ENCODE data around the gene TFG. TPM values are rescaled to one million over a fixed set of nuclear protein-coding genes. Genes with fewer than 3 reads are reported as not detected.

TFG gene
- total and polyA plus RNA-seq, 2 donors: 64.7 to 101 TPM

DNA sequence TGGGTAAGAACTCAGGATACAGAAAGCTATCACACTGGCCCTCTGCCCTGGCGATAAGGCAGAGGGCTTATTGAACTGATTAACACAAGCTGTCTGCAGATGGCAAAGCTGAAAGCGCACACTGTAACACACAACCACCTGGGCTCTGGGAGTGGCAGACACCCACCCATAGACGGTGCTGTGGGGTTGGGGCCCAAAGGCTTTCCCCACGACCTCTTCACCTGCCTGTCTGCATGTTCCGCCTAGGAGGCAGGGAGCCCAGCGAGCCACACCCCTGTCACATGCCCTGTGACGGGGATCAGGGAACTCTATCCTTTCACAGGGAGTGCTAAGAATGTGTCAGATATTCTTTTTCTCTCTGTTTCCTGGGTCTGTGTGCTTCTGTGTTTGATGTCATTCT lies 12.1 kb upstream of the TFG start:
- DNase-seq (ENCODE audit: extremely low spot score): no peak
- Histone ChIP-seq H3K36me3 (ENCODE audit: insufficient read depth) (no peaks in the 10 kb centered on the region), H3K4me1 (ENCODE audit: insufficient read depth) (no peaks in the 10 kb centered on the region), H3K4me3 (ENCODE audit: low read depth, low read length) (no peak overlapping the region), H3K27ac (ENCODE audit: low read depth) (no peak overlapping the region)
- 73% methylated on average over 7 of the region's 7 CpGs for WGBS

DNA sequence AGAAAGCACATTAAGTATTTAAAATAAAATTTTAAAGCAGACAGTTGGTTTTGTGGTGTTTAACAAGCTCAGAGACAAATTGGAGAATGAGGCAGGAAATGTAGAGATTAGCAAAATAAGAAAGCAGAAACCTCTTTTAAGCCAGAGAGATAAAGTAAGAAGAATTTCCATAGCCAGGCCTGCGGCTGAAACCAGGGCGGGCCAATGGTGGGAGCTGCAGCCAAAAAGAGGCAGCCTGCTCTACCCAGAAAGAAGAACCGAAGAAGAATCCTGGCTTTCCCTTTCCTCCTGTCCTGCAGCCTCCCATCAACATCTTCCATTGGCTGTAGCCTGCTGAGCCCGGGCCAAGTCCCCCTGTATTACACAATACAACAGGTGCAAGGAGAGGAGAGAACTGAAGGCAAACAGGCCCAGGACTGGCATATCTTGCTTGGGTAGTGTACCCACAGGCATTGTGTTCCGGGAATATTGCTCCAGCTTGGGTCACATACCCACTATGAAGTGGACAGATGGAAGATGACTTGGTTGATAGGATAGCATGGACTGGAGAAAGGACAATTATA lies 11.5 kb upstream of the TFG start:
- no peaks in the 10 kb centered on the region for H3K36me3 ChIP-seq (ENCODE audit: insufficient read depth)
- H3K4me3 ChIP-seq (ENCODE audit: low read depth, low read length): no peak overlapping the region
- no peaks in the 10 kb centered on the region for H3K4me1 ChIP-seq (ENCODE audit: insufficient read depth)
- DNase-seq (ENCODE audit: extremely low spot score): no peak
- H3K27ac ChIP-seq (ENCODE audit: low read depth): no peak overlapping the region
- 66% methylated on average over 5 of the region's 5 CpGs for WGBS

DNA sequence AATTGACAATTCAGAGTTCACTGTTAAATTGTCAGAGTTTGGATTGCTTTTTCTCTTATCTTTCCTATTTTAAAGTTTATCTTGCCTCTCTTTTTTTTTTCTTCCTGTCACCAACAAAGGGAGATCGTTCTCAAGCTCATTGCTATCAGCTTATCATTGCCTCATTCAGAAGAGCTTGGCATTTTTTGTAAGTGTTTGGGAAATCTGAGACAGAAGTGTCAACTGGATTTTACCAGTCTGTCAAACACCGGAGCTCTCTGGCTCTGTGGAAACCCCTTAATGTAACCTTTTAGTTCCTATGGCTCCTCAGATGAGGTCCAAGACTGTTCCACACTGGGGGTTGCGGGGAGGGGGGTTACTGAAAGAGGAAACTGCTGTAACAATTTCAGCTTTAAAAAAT lies 10.6 kb upstream of the TFG start:
- Histone ChIP-seq H3K4me1 (ENCODE audit: insufficient read depth) (no peaks in the 10 kb centered on the region), H3K4me3 (ENCODE audit: low read depth, low read length) (no peak overlapping the region), H3K27ac (ENCODE audit: low read depth) (no peak overlapping the region), H3K36me3 (ENCODE audit: insufficient read depth) (no peaks in the 10 kb centered on the region)
- no peak for DNase-seq (ENCODE audit: extremely low spot score)
- 29% methylated on average over 3 of the region's 3 CpGs for WGBS

DNA sequence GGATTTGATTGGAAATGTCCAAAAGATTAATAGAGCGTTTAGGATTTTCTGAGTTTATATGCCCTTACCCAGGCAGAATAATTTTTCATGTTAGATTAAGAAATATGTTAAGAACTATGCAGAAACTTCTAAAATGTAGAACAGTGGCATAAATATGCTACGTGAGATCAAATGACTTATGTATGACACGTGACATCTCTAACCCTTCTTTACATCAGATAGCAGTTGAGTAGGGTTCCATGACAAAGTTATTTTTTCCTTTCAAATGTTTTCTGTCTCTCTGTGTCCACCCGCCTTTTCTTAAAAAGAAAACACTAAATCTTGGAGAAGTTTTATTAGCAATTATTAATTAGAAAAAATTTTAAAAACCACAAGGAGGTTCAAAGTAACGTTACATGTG lies 8.6 kb upstream of the TFG start:
- no peak for DNase-seq (ENCODE audit: extremely low spot score)
- H3K4me1 ChIP-seq (ENCODE audit: insufficient read depth): no peaks in the 10 kb centered on the region
- 80% methylated on average over 5 of the region's 5 CpGs for WGBS
- H3K27ac ChIP-seq (ENCODE audit: low read depth): no peak overlapping the region
- H3K4me3 ChIP-seq (ENCODE audit: low read depth, low read length): no peak overlapping the region
- H3K36me3 ChIP-seq (ENCODE audit: insufficient read depth): no peaks in the 10 kb centered on the region

DNA sequence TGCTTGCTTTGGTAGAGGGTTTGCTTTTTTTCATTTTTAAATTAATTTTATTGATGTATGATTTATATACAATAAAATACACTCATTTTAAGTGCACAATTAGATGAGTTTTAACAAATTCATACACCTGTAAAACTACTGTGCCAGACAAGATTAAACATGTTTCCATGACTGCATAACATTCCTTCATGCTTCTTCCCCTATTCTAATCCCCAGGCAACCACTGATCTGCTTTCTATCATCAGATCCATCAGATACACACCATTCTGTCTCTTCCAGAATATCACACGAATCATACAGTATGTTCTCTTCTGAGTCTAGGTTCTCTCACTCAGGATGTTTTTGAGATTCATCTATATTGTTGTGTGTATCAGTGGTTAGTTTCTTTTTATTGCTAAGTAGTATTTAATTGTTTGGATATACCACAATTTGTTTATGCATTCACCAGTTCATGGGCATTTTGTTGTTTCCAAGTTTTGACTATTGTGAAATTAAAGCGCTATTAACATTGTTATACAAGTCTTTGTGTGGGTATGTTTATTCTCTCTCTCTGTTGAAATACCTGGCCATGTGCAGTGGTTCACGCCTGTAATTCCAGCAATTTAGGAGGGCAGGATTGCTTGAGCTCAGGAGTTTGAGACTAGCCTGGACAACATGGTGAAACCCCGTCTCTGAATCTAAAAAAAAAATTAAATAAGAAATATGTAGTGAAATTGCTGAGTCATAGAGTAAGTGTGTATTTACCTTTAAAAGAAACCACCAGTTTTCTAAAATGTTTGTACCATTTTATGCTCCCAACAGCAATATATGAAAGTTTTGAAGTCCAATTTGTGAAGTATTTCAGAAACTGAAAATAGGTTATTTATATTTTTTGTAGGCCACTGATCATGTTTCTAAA lies 7.0 kb upstream of the TFG start:
- H3K4me3 ChIP-seq (ENCODE audit: low read depth, low read length): no peak overlapping the region

DNA sequence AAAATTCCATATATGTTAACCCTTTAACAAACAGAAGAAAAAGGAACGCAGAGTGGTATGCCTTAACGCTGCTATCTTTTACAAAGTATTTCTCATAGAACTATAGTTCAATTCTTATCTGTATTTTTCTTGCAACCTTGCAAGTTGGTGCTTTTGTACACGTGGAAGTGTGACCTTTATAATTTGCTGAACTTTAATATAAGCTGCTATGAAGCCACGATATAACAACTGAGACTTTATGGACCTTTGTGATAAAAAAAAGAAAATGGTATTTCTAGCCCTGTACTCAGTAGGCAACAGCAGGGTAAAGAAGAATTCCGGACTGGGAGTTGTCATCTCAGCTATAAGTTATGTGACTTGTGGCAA lies 6.3 kb upstream of the TFG start:
- no peaks in the 10 kb centered on the region for H3K4me1 ChIP-seq (ENCODE audit: insufficient read depth)
- no peak overlapping the region for H3K27ac ChIP-seq (ENCODE audit: low read depth)
- H3K4me3 ChIP-seq (ENCODE audit: low read depth, low read length): no peak overlapping the region
- 78% methylated on average over 5 of the region's 5 CpGs for whole genome bisulfite sequencing
- DNase-seq (ENCODE audit: extremely low spot score): no peak
- no peaks in the 10 kb centered on the region for H3K36me3 ChIP-seq (ENCODE audit: insufficient read depth)

More for the DNA sequence above, 7.0 kb upstream of the TFG start:
- no peaks in the 10 kb centered on the region for H3K36me3 ChIP-seq (ENCODE audit: insufficient read depth)
- WGBS: 70% methylated on average over 4 of the region's 4 CpGs
- H3K4me1 ChIP-seq (ENCODE audit: insufficient read depth): no peaks in the 10 kb centered on the region
- no peak overlapping the region for H3K27ac ChIP-seq (ENCODE audit: low read depth)
- DNase-seq (ENCODE audit: extremely low spot score): no peak

DNA sequence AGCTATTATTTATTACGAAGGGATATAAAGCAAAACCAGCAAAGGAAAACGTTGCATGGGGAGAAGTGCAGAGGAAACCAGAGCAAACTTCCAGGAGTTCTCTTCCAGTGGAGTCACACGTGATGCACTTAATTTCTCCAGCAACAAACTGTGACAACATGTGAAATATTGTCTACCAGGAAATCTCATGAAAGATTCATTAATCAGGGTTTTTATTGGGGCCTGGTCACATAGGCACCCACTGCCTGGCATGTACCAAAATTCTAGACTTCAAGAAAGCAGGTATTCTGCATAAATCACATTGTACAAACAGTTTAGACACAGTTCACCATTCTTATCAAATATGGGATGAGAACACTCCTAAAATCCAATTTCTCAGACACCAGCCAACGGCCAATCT lies 5.4 kb upstream of the TFG start:
- Histone ChIP-seq H3K4me1 (ENCODE audit: insufficient read depth) (no peaks in the 10 kb centered on the region), H3K36me3 (ENCODE audit: insufficient read depth) (no peaks in the 10 kb centered on the region), H3K27ac (ENCODE audit: low read depth) (no peak overlapping the region), H3K4me3 (ENCODE audit: low read depth, low read length) (no peak overlapping the region)
- no peak for DNase-seq (ENCODE audit: extremely low spot score)
- WGBS: 64% methylated on average over 4 of the region's 4 CpGs

DNA sequence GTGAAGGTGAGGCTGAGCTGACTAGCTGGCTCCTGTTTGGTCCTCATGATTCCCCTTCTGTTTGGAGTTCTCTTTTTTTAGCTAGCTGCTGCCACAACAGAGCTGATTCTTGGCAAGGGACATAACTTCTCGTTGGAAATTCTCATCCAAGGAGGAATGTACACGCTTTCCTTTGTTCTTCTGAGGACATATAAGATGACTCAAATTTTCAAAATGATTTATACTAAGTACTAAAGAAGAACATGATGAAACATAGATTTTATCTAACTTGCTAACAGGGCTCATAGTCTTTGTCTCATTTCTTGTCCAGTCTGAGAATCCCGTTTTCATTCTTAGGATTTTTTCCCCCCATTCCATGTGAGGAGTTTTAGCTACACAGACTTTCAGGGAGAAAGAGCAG lies 2.9 kb upstream of the TFG start:
- Histone ChIP-seq H3K4me1 (ENCODE audit: insufficient read depth) (no peaks in the 10 kb centered on the region), H3K27ac (ENCODE audit: low read depth) (no peak overlapping the region), H3K36me3 (ENCODE audit: insufficient read depth) (no peaks in the 10 kb centered on the region), H3K4me3 (ENCODE audit: low read depth, low read length) (no peak overlapping the region)
- WGBS: 66% methylated on average over 3 of the region's 3 CpGs
- no peak for DNase-seq (ENCODE audit: extremely low spot score)

DNA sequence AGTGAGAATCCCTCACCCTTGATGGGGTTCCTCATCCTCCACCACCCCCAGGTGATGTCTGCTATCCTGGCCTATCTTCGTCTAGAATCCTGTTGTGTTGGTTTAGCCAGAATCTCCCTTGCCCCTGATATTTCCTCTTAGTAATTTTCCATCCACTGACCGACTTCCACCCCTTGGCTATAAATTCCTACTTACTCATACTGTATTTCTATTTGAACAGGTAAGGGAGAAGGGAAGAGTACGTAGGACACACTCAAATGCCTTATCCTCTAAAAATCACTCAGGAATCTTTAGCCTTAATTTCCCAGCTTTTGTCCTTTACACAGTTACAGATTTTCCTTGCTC lies 678 bp upstream of the TFG start:
- Histone ChIP-seq H3K27ac (ENCODE audit: low read depth) (no peak overlapping the region), H3K4me3 (ENCODE audit: low read depth, low read length) (peak overlapping the region; percentile 33), H3K4me1 (ENCODE audit: insufficient read depth) (peaks cover 2% of the 10 kb centered on the region), H3K36me3 (ENCODE audit: insufficient read depth) (no peaks in the 10 kb centered on the region)
- no peak for DNase-seq (ENCODE audit: extremely low spot score)
- 85% methylated on average over 3 of the region's 3 CpGs for WGBS

DNA sequence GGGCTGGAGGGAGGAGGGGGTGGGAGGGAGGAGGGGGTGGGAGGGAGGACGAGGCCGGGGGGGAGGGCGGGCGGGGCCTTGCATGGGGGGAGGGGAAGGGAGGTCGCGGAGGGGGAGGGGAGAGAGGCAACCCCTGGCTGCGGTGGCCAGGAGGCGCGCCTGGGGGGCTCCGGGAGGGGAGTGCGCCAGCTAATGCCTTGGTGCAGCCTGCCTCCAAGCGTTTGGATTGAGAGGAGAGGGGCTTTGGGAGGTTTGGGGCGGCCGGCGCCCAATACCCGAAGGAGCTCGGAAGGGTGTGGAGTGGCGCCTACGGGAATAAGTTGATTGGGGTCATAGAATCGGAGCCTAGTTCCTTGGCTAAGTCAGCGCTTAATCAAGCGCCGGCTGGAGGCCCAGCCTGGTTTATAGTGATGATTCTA lies 557 bp downstream of the TFG start:
- H3K4me3 ChIP-seq (ENCODE audit: low read depth, low read length): peak overlapping the region; percentile 94
- H3K36me3 ChIP-seq (ENCODE audit: insufficient read depth): peaks cover 2% of the 10 kb centered on the region
- peak; percentile 6 for DNase-seq (ENCODE audit: extremely low spot score)
- WGBS: 1% methylated on average over 21 of the region's 23 CpGs
- peak overlapping the region; percentile 99 for H3K27ac ChIP-seq (ENCODE audit: low read depth)
- peaks cover 2% of the 10 kb centered on the region for H3K4me1 ChIP-seq (ENCODE audit: insufficient read depth)

DNA sequence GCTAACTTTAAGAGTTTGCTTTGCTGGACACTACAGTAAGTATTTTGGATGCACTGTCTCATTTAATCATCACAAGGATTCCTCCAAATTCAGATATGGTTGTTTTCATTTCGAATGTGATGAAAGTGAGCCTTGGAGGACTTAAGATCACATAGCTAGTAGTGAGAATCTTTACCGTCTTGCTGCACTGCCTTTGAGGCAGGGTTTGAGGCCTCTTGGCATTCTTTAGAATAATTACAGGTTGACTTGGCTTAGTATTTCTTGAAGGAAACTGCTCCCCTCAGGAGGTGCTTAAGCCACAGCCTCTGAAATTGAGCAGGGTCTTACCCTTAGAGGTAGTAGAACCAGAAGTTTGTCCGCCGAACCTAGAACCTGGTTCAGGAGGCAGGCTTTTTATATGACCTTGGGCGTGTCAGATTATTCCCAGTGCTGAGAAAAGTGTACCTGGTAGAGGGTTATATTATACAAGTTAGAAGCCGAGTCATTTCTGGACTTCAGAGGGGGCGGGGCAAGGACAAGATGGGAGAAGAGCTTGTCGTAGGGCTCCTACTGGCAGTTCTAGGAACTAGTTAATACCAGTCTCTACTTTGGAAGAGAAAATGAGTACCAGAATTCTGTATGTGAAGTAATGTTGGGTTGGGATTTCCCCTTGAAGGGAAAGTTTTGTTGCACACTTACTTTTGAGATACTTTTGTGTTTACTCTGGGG lies 1.1 kb downstream of the TFG start:
- H3K36me3 ChIP-seq (ENCODE audit: insufficient read depth): peaks cover 5% of the 10 kb centered on the region
- H3K4me1 ChIP-seq (ENCODE audit: insufficient read depth): peaks cover 2% of the 10 kb centered on the region
- H3K27ac ChIP-seq (ENCODE audit: low read depth): peak overlapping the region; percentile 93
- WGBS: 21% methylated on average over 8 of the region's 8 CpGs
- H3K4me3 ChIP-seq (ENCODE audit: low read depth, low read length): peak overlapping the region; percentile 94
- DNase-seq (ENCODE audit: extremely low spot score): no peak

DNA sequence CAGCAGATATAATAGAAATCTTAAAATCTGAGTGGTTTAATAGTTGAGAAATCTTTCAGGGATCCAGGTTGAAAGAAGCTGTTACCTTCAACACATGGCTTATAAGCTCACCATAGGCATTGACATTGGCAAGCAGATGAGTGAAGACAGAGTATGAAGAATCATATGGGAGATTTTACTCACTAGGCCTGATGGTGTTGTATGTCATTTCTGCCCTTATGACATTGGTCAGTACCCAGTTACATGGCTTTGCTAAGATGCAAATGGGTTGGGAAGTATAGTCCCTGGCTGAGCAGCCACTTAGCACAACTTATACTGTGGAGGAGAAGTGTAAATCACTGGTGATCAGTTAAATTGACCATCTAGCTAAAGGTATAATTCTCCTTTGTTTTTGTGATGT lies 5.9 kb downstream of the TFG start:
- no peak overlapping the region for H3K27ac ChIP-seq (ENCODE audit: low read depth)
- no peak for DNase-seq (ENCODE audit: extremely low spot score)
- no peak overlapping the region for H3K4me3 ChIP-seq (ENCODE audit: low read depth, low read length)
- H3K4me1 ChIP-seq (ENCODE audit: insufficient read depth): peaks cover 2% of the 10 kb centered on the region
- H3K36me3 ChIP-seq (ENCODE audit: insufficient read depth): peaks cover 5% of the 10 kb centered on the region

DNA sequence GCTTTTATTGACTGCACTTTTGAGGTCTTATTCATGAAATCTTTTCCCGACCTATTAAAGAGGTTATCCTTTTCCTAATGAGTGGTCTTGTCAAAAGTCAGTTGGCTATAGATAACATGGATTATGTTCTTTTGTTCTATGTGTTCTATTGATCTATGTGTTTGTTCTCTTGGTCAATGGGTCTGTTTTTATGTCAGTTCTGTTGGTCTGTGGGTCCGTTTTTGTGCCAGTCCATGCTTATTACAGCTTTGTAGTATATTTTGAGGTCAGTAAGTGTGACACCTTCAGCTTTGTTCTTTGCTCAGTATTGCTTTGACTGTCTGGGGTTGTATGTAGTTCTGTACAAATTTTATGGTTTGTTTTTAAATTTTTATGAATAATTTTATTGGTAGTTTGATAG lies 7.8 kb downstream of the TFG start:
- 85% methylated on average over 2 of the region's 2 CpGs for WGBS
- Histone ChIP-seq H3K27ac (ENCODE audit: low read depth) (no peak overlapping the region), H3K4me1 (ENCODE audit: insufficient read depth) (no peaks in the 10 kb centered on the region), H3K4me3 (ENCODE audit: low read depth, low read length) (no peak overlapping the region), H3K36me3 (ENCODE audit: insufficient read depth) (peaks cover 8% of the 10 kb centered on the region)
- no peak for DNase-seq (ENCODE audit: extremely low spot score)

Measured in urinary bladder (tissue), 4 donors.